HG02885 (cell line): ENCODE results near the gene UBE2V1.

Source experiments
- ATAC-seq: cut with Tn5 transposase; IDR thresholded peaks from one replicate; pipeline ENCODE4 v1.9.1; 2021; ENCODE audit warnings: mild to moderate bottlenecking; ENCODE audit not compliant: unreplicated experiment, poor library complexity

The UBE2V1 gene

GRCh38 chr20:50034567-50035180, 78.3 kb downstream of the UBE2V1 start:
- no peak for ATAC-seq

GRCh38 chr20:50032955-50033666, 79.8 kb downstream of the UBE2V1 start:
- no peak for ATAC-seq
